Testis (tissue), 2 donors: ENCODE results near the gene LCN10.

ENCODE experiments used
- CTCF ChIP-seq, 3 experiments: fragments of 450-650 bp in 2 of 3; fragments of 200-600 bp in 1 of 3; sonication (generic) in 1 of 3; IDR thresholded peaks; one replicate each; pipeline ENCODE4 v1.5.1; 2016 to 2019; ENCODE audit warnings: antibody characterized with exemption in 3 of 3, mild to moderate bottlenecking in 2 of 3, moderate library complexity in 1 of 3
- POLR2A ChIP-seq: fragments of 450-650 bp; IDR thresholded peaks from one replicate; pipeline ENCODE4 v1.6.1; 2017; ENCODE audit warnings: antibody characterized with exemption, mild to moderate bottlenecking, moderate library complexity

- TF ChIP-seq POLR2A = no peak
- TF ChIP-seq CTCF (IDR thresholded peaks at IDR 0.05) = no peak
These were observed 2.8 kb upstream of the LCN10 start for GRCh38 chr9:136745389-136746154.
